ENCODE results near the gene KCNAB1.
"Not testable (repeated sequence)": the region's sequence is repeated elsewhere in the genome, so short reads cannot be mapped to it uniquely, and the experiment has no call there.

KCNAB1 gene

GRCh38 chr3:156230278-156230900, 110.0 kb downstream of the KCNAB1 start:
- Histone ChIP-seq H3K27ac (ENCODE audit: low read depth, low read length) (no peak overlapping the region), H3K9me3 (ENCODE audit: control insufficient read depth in 5 of 5, low read length in 5 of 5) (no peaks in the 10 kb centered on the region), H3K9ac (ENCODE audit: low read length in 5 of 5) (no peak overlapping the region), H3K4me1 (ENCODE audit: control insufficient read depth in 5 of 5, insufficient read depth in 5 of 5, low read length in 5 of 5) (no peaks in the 10 kb centered on the region), H3K4me3 (ENCODE audit: low read depth in 1 of 5, low read length in 5 of 5) (no peak overlapping the region), H3K27me3 (ENCODE audit: control insufficient read depth in 5 of 5, insufficient read depth in 4 of 5, low read length in 5 of 5) (no peaks in the 10 kb centered on the region), H3K36me3 (ENCODE audit: control insufficient read depth in 5 of 5, insufficient read depth in 5 of 5, low read length in 5 of 5) (no peaks in the 10 kb centered on the region)

DNA sequence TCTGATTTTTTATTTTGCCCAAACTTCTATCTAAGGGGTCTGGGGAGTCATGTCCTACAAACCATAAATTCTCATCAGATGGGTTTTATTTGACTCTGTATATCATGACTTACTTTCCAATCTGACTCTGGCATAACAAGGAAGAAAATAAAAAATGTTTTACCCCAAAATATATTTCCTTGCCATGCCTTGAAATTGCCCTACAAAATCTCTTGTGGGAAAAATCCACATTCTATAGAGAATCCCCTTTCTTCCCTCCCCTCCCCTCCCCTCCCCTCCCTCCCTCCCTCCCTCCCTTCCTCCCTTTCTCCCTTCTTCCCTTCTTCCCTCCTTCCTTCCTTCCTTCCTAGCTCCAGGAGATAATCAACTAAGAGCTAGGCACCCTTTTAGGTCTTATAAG, 110.8 kb downstream of the KCNAB1 start:
- H3K9ac ChIP-seq (ENCODE audit: low read length in 5 of 5); H3K4me3 ChIP-seq (ENCODE audit: low read depth in 1 of 5, low read length in 5 of 5); H3K27ac ChIP-seq (ENCODE audit: low read depth, low read length); H3K9me3 ChIP-seq (ENCODE audit: control insufficient read depth in 5 of 5, low read length in 5 of 5); H3K36me3 ChIP-seq (ENCODE audit: control insufficient read depth in 5 of 5, insufficient read depth in 5 of 5, low read length in 5 of 5); H3K27me3 ChIP-seq (ENCODE audit: control insufficient read depth in 5 of 5, insufficient read depth in 4 of 5, low read length in 5 of 5); H3K4me1 ChIP-seq (ENCODE audit: control insufficient read depth in 5 of 5, insufficient read depth in 5 of 5, low read length in 5 of 5): not testable (repeated sequence)

DNA sequence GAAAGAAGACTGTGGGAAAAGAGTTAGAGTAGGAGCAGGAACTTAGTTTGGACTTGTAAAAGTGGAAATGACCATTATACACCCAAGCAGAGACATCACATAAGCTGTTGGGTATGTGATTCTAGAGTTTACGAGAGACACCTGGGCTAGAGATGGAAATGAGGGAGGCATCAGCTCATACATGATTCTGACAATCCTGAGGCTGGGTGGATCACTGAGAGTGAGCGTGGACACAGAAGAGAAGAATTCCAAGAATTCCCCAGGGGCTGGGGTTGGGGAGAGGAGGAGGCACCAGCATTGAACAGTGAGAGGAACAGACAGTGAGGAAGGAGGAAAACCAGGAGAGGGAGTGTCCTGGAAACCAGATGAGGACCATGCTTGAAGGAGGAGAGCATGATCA, 113.5 kb downstream of the KCNAB1 start:
- Histone ChIP-seq H3K9me3 (ENCODE audit: control insufficient read depth in 5 of 5, low read length in 5 of 5) (no peaks in the 10 kb centered on the region), H3K4me1 (ENCODE audit: control insufficient read depth in 5 of 5, insufficient read depth in 5 of 5, low read length in 5 of 5) (no peaks in the 10 kb centered on the region), H3K27me3 (ENCODE audit: control insufficient read depth in 5 of 5, insufficient read depth in 4 of 5, low read length in 5 of 5) (no peaks in the 10 kb centered on the region), H3K9ac (ENCODE audit: low read length in 5 of 5) (no peak overlapping the region), H3K27ac (ENCODE audit: low read depth, low read length) (no peak overlapping the region), H3K4me3 (ENCODE audit: low read depth in 1 of 5, low read length in 5 of 5) (no peak overlapping the region), H3K36me3 (ENCODE audit: control insufficient read depth in 5 of 5, insufficient read depth in 5 of 5, low read length in 5 of 5) (no peaks in the 10 kb centered on the region)

GRCh38 chr3:156236556-156237260, 116.3 kb downstream of the KCNAB1 start:
- no peaks in the 10 kb centered on the region for H3K9me3 ChIP-seq (ENCODE audit: control insufficient read depth in 5 of 5, low read length in 5 of 5)
- no peak overlapping the region for H3K9ac ChIP-seq (ENCODE audit: low read length in 5 of 5)
- no peak overlapping the region for H3K4me3 ChIP-seq (ENCODE audit: low read depth in 1 of 5, low read length in 5 of 5)
- no peaks in the 10 kb centered on the region for H3K27me3 ChIP-seq (ENCODE audit: control insufficient read depth in 5 of 5, insufficient read depth in 4 of 5, low read length in 5 of 5)
- peaks cover 0 to 8% (median 0%) of the 10 kb centered on the region in 5 donors for H3K4me1 ChIP-seq (ENCODE audit: control insufficient read depth in 5 of 5, insufficient read depth in 5 of 5, low read length in 5 of 5)
- H3K36me3 ChIP-seq (ENCODE audit: control insufficient read depth in 5 of 5, insufficient read depth in 5 of 5, low read length in 5 of 5), result no peaks in the 10 kb centered on the region
- H3K27ac ChIP-seq (ENCODE audit: low read depth, low read length), result no peak overlapping the region

DNA sequence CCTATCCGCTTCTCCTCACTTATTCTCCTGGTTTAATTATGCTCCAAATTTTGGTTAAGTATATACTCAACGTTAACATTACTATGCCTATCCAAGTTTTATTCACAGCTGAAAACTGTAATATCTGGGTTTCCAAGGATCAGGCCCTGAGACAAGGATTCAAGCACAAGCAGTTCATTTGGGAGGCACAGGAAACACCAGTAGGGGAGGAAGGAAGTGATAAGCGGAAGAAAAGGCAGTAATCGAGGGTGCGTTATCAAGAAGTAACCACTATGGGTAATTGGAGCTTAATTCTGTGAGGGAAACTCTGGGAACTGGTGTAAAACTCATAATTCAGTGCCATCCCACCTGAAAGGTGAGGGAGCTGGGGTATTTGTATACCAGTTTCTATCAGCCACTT, 120.3 kb downstream of the KCNAB1 start:
- H3K27ac ChIP-seq (ENCODE audit: low read depth, low read length), result no peak overlapping the region
- no peaks in the 10 kb centered on the region for H3K9me3 ChIP-seq (ENCODE audit: control insufficient read depth in 5 of 5, low read length in 5 of 5)
- no peak overlapping the region for H3K4me3 ChIP-seq (ENCODE audit: low read depth in 1 of 5, low read length in 5 of 5)
- H3K27me3 ChIP-seq (ENCODE audit: control insufficient read depth in 5 of 5, insufficient read depth in 4 of 5, low read length in 5 of 5), result no peaks in the 10 kb centered on the region
- no peak overlapping the region for H3K9ac ChIP-seq (ENCODE audit: low read length in 5 of 5)
- H3K36me3 ChIP-seq (ENCODE audit: control insufficient read depth in 5 of 5, insufficient read depth in 5 of 5, low read length in 5 of 5), result no peaks in the 10 kb centered on the region
- peaks cover 0 to 8% (median 0%) of the 10 kb centered on the region in 5 donors for H3K4me1 ChIP-seq (ENCODE audit: control insufficient read depth in 5 of 5, insufficient read depth in 5 of 5, low read length in 5 of 5)

GRCh38 chr3:156246961-156247725, 126.8 kb downstream of the KCNAB1 start:
- Histone ChIP-seq H3K27ac (ENCODE audit: low read depth, low read length) (no peak overlapping the region), H3K27me3 (ENCODE audit: control insufficient read depth in 5 of 5, insufficient read depth in 4 of 5, low read length in 5 of 5) (no peaks in the 10 kb centered on the region), H3K9me3 (ENCODE audit: control insufficient read depth in 5 of 5, low read length in 5 of 5) (no peaks in the 10 kb centered on the region), H3K4me3 (ENCODE audit: low read depth in 1 of 5, low read length in 5 of 5) (no peak overlapping the region), H3K36me3 (ENCODE audit: control insufficient read depth in 5 of 5, insufficient read depth in 5 of 5, low read length in 5 of 5) (no peaks in the 10 kb centered on the region), H3K4me1 (ENCODE audit: control insufficient read depth in 5 of 5, insufficient read depth in 5 of 5, low read length in 5 of 5) (no peaks in the 10 kb centered on the region), H3K9ac (ENCODE audit: low read length in 5 of 5) (no peak overlapping the region)

GRCh38 chr3:156250550-156250949, 130.2 kb downstream of the KCNAB1 start:
- Histone ChIP-seq H3K4me3 (ENCODE audit: low read depth in 1 of 5, low read length in 5 of 5) (no peak overlapping the region), H3K9ac (ENCODE audit: low read length in 5 of 5) (no peak overlapping the region), H3K36me3 (ENCODE audit: control insufficient read depth in 5 of 5, insufficient read depth in 5 of 5, low read length in 5 of 5) (no peaks in the 10 kb centered on the region), H3K4me1 (ENCODE audit: control insufficient read depth in 5 of 5, insufficient read depth in 5 of 5, low read length in 5 of 5) (no peaks in the 10 kb centered on the region), H3K27ac (ENCODE audit: low read depth, low read length) (no peak overlapping the region), H3K27me3 (ENCODE audit: control insufficient read depth in 5 of 5, insufficient read depth in 4 of 5, low read length in 5 of 5) (no peaks in the 10 kb centered on the region), H3K9me3 (ENCODE audit: control insufficient read depth in 5 of 5, low read length in 5 of 5) (no peaks in the 10 kb centered on the region)

DNA sequence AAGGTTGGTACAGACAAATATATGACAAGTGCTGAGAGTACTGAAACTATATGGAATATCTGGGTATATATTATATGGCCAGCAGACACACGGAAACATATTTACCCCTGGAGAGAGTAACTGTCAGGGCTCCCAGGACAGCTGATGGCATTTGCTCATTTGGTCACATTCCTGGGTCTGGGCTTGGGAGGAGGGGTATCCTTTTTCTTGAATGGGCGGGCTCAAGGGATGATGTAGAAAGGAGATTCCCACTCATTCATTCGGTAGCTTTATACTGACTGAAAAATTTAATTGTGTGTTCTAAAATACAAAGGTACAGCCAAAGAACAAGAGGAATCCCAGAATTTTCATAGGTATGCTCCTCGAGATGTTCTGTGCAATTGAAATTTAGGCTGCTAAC, 131.0 kb downstream of the KCNAB1 start:
- Histone ChIP-seq H3K4me3 (ENCODE audit: low read depth in 1 of 5, low read length in 5 of 5) (no peak overlapping the region), H3K27ac (ENCODE audit: low read depth, low read length) (no peak overlapping the region), H3K36me3 (ENCODE audit: control insufficient read depth in 5 of 5, insufficient read depth in 5 of 5, low read length in 5 of 5) (no peaks in the 10 kb centered on the region), H3K4me1 (ENCODE audit: control insufficient read depth in 5 of 5, insufficient read depth in 5 of 5, low read length in 5 of 5) (no peaks in the 10 kb centered on the region), H3K27me3 (ENCODE audit: control insufficient read depth in 5 of 5, insufficient read depth in 4 of 5, low read length in 5 of 5) (no peaks in the 10 kb centered on the region), H3K9ac (ENCODE audit: low read length in 5 of 5) (no peak overlapping the region), H3K9me3 (ENCODE audit: control insufficient read depth in 5 of 5, low read length in 5 of 5) (no peaks in the 10 kb centered on the region)

GRCh38 chr3:156252656-156253055, 132.3 kb downstream of the KCNAB1 start:
- no peaks in the 10 kb centered on the region for H3K4me1 ChIP-seq (ENCODE audit: control insufficient read depth in 5 of 5, insufficient read depth in 5 of 5, low read length in 5 of 5)
- no peaks in the 10 kb centered on the region for H3K27me3 ChIP-seq (ENCODE audit: control insufficient read depth in 5 of 5, insufficient read depth in 4 of 5, low read length in 5 of 5)
- H3K9me3 ChIP-seq (ENCODE audit: control insufficient read depth in 5 of 5, low read length in 5 of 5), result no peaks in the 10 kb centered on the region
- H3K4me3 ChIP-seq (ENCODE audit: low read depth in 1 of 5, low read length in 5 of 5), result no peak overlapping the region
- H3K27ac ChIP-seq (ENCODE audit: low read depth, low read length), result no peak overlapping the region
- H3K9ac ChIP-seq (ENCODE audit: low read length in 5 of 5), result no peak overlapping the region
- H3K36me3 ChIP-seq (ENCODE audit: control insufficient read depth in 5 of 5, insufficient read depth in 5 of 5, low read length in 5 of 5), result no peaks in the 10 kb centered on the region

GRCh38 chr3:156253150-156253549, 132.8 kb downstream of the KCNAB1 start:
- Histone ChIP-seq H3K27ac (ENCODE audit: low read depth, low read length) (no peak overlapping the region), H3K4me3 (ENCODE audit: low read depth in 1 of 5, low read length in 5 of 5) (no peak overlapping the region), H3K9me3 (ENCODE audit: control insufficient read depth in 5 of 5, low read length in 5 of 5) (no peaks in the 10 kb centered on the region), H3K36me3 (ENCODE audit: control insufficient read depth in 5 of 5, insufficient read depth in 5 of 5, low read length in 5 of 5) (no peaks in the 10 kb centered on the region), H3K9ac (ENCODE audit: low read length in 5 of 5) (no peak overlapping the region), H3K4me1 (ENCODE audit: control insufficient read depth in 5 of 5, insufficient read depth in 5 of 5, low read length in 5 of 5) (no peaks in the 10 kb centered on the region), H3K27me3 (ENCODE audit: control insufficient read depth in 5 of 5, insufficient read depth in 4 of 5, low read length in 5 of 5) (no peaks in the 10 kb centered on the region)
